Body of pancreas (tissue), 4 donors: ENCODE data around the gene FANCF.
"Not testable (repeated sequence)": the region's sequence is repeated elsewhere in the genome, so short reads cannot be mapped to it uniquely, and the experiment has no call there.

Experiments used
- POLR2A ChIP-seq, 3 donors: fragments of 450-650 bp; IDR thresholded peaks; one replicate each; pipeline ENCODE4 v1.6.1; 2016; ENCODE audit warnings: antibody characterized with exemption in 3 of 3, mild to moderate bottlenecking in 2 of 3
- TF ChIP-seq, protein P1 (sequence below), 7 experiments: fragments of 450-650 bp in 4 of 7; fragments of 200-600 bp in 3 of 7; sonication (generic) in 3 of 7; IDR thresholded peaks; one replicate each; pipeline ENCODE4 v1.5.1; 2016 to 2019; ENCODE audit warnings: antibody characterized with exemption in 7 of 7

DNA sequence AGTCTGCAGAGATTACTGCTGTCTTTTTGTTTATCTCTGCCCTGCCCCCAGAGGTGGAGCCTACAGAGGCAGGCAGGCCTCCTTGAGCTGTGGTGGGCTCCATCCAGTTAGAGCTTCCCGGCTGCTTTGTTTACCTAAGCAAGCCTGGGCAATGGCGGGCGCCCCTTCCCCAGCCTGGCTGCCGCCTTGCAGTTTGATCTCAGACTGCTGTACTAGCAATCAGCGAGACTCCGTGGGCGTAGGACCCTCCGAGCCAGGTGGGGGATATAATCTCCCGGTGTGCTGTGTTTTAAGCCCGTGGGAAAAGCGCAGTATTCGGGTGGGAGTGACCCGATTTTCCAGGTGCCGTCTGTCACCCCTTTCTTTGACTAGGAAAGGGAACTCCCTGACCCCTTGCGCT lies 26.7 kb upstream of the FANCF start:
- TF ChIP-seq, protein P1, sequence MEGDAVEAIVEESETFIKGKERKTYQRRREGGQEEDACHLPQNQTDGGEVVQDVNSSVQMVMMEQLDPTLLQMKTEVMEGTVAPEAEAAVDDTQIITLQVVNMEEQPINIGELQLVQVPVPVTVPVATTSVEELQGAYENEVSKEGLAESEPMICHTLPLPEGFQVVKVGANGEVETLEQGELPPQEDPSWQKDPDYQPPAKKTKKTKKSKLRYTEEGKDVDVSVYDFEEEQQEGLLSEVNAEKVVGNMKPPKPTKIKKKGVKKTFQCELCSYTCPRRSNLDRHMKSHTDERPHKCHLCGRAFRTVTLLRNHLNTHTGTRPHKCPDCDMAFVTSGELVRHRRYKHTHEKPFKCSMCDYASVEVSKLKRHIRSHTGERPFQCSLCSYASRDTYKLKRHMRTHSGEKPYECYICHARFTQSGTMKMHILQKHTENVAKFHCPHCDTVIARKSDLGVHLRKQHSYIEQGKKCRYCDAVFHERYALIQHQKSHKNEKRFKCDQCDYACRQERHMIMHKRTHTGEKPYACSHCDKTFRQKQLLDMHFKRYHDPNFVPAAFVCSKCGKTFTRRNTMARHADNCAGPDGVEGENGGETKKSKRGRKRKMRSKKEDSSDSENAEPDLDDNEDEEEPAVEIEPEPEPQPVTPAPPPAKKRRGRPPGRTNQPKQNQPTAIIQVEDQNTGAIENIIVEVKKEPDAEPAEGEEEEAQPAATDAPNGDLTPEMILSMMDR (IDR thresholded peaks at IDR 0.05): not testable (repeated sequence)
- not testable (repeated sequence) for TF ChIP-seq POLR2A (IDR thresholded peaks at IDR 0.05)
